NCI-H1694 (cell line): ENCODE measurements around the gene UCK1.

Source experiments
- DNase-seq: peaks from one replicate; lab custom pipeline; 2025; lab: John Stamatoyannopoulos, UW

The UCK1 gene

GRCh38 chr9:131476777-131477345 is 54.2 kb downstream of the UCK1 start:
- no peak for DNase-seq

GRCh38 chr9:131475956-131476776 is 54.9 kb downstream of the UCK1 start:
- DNase-seq: peak; percentile 67

- DNase-seq: no peak
These were observed 55.7 kb downstream of the UCK1 start for GRCh38 chr9:131475111-131475955.

GRCh38 chr9:131474711-131475110 is 56.4 kb downstream of the UCK1 start:
- DNase-seq: no peak

- no peak for DNase-seq
These were observed 57.2 kb downstream of the UCK1 start for GRCh38 chr9:131473891-131474290.
